Measurements from ENCODE around the gene FAM171A2.

The FAM171A2 gene

DNA sequence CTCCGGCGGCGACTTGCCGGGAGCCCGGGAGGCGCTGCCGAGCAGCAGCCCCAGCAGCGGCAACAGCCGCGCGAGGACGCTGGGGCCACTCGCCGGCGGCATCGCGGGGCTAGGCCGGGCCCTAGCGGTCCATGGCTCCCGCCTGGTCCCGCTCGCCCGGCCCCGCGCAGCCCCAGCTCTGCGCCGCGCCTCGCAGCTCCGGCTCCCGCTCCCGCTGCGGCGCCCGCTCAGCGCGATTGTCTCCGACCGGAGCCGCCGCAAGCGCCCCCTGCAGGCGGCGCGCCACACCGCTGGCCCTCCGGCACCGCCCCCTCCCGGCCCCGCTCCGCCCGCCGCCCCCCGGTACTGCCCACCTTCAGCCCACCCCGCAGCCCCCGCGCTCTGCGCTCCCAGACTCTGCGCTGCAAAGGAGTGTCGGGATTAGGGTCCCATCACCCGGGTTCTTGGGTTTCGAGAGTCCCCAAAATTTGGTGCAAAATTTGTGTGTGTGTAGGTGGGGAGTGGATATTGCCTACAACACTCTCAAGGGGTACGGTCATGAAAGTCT, at the start of gene FAM171A2:
Gene FAM171A2, minus strand, starts transcription at position 241 of the 547 bp plus-strand sequence. Its CDS starts 139 bp downstream, at position 102.
- TF ChIP-seq, protein P1, sequence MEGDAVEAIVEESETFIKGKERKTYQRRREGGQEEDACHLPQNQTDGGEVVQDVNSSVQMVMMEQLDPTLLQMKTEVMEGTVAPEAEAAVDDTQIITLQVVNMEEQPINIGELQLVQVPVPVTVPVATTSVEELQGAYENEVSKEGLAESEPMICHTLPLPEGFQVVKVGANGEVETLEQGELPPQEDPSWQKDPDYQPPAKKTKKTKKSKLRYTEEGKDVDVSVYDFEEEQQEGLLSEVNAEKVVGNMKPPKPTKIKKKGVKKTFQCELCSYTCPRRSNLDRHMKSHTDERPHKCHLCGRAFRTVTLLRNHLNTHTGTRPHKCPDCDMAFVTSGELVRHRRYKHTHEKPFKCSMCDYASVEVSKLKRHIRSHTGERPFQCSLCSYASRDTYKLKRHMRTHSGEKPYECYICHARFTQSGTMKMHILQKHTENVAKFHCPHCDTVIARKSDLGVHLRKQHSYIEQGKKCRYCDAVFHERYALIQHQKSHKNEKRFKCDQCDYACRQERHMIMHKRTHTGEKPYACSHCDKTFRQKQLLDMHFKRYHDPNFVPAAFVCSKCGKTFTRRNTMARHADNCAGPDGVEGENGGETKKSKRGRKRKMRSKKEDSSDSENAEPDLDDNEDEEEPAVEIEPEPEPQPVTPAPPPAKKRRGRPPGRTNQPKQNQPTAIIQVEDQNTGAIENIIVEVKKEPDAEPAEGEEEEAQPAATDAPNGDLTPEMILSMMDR (IDR thresholded peaks at IDR 0.05; ENCODE audit: unreplicated experiment in 3 of 3): peak; percentile 70 to 93 (median 70)
- Mint-ChIP-seq H3K36me3 (ENCODE audit: low read depth) (peaks cover 11% of the 10 kb centered on the region), H3K4me3 (peak within 1 kb of the TSS; percentile 90 to 95 (median 94)), H3K27me3 (ENCODE audit: low read depth) (peaks cover 17% of the 10 kb centered on the region), H3K27ac (peak within 1 kb of the TSS; percentile 85 to 92 (median 89)), H3K4me1 (peaks cover 38% of the 10 kb centered on the region), H3K9me3 (no peaks in the 10 kb centered on the region)

DNA sequence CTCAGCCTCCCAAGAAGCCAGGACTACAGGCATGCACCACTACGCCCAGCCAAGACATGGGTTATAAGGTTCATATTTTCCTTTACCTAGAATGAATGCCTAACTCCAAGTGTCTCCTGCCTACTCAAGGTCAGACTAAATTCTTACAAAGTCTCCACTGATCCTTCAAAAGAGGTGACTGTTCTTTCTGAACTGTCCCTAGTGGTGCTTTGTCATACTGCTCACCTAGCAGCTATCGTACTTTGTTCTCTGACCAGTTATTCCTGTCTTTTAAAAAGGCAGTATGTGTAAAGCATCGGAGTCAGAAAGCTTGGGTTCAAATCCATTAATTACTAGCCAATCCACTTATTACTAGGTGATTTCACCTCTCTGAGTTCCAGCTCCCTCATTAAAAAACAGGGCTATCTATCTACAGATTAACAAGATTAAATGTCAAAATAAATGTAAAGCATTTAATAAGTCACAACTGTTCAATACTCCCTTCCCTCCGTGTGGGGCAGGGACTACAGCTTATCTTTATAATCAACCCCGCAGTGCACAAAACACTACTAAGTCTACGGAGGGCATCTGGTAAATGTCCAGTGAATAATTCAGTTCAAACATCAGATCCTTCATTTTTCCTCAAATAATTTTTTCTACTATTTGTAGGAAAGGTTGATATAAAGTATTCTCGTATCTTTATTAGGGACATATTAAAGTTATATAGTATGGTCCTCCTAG, 45.8 kb upstream of the FAM171A2 start:
- TF ChIP-seq, protein P1 (IDR thresholded peaks at IDR 0.05; ENCODE audit: unreplicated experiment in 3 of 3): no peak

DNA sequence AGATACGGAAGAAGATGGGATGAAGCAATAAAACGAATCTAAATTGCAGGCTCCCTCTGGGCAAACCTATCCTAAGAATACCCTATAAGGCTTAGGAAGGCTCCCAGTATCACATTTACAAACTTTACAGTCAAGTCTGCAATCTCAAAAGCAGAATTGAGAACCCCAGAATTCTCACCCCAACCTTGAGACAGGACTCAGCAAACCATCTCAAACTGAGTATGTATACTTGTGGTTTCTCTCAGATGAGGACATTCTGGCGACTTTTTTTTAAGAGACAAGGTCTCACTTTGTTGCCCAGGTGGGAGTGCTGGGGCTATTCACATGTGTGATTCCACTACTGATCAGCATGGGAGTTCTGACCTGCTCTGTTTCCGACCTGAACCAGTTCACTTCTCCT, 45.1 kb upstream of the FAM171A2 start:
- Mint-ChIP-seq H3K9me3 (no peaks in the 10 kb centered on the region), H3K4me1 (no peaks in the 10 kb centered on the region), H3K36me3 (ENCODE audit: low read depth) (peaks cover 31% of the 10 kb centered on the region), H3K4me3 (no peak overlapping the region), H3K27me3 (ENCODE audit: low read depth) (no peaks in the 10 kb centered on the region), H3K27ac (no peak overlapping the region)
- TF ChIP-seq, protein P1 (IDR thresholded peaks at IDR 0.05; ENCODE audit: unreplicated experiment in 3 of 3): no peak

More for the DNA sequence above, 45.8 kb upstream of the FAM171A2 start:
- no peaks in the 10 kb centered on the region for H3K27me3 Mint-ChIP-seq (ENCODE audit: low read depth)
- peaks cover 28% of the 10 kb centered on the region for H3K36me3 Mint-ChIP-seq (ENCODE audit: low read depth)
- H3K27ac Mint-ChIP-seq: no peak overlapping the region
- no peaks in the 10 kb centered on the region for H3K4me1 Mint-ChIP-seq
- H3K9me3 Mint-ChIP-seq: no peaks in the 10 kb centered on the region
- H3K4me3 Mint-ChIP-seq: no peak overlapping the region

DNA sequence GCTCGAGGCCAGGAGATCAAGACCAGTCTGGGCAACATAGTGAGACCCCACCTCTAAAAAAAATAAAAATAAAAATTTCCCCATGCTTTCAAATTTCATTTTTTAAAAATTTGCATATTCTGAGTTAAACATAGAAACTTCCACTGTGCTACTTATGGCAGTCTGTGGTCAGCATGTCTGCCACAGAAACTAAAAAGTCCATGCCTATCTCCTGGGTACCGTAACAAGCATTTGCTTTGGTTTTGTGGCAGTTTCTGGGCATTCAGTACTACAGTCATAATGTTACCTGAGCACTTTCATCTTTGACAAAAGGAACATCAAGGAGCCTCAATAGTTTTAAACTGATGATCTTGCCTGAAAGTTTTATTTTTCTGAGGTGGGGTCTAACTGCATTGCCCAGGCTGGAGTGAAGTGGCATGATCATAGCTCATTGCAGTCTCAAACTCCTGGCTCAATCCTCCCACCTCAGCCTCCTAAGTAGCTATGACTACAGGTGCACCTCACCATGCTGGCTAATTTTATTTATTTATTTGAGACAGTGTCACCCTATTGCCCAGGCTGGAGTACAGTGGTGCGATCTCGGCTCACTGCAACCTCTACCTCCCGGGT, 39.0 kb upstream of the FAM171A2 start:
- Mint-ChIP-seq H3K27me3 (ENCODE audit: low read depth) (no peaks in the 10 kb centered on the region), H3K4me1 (no peaks in the 10 kb centered on the region), H3K4me3 (no peak overlapping the region), H3K27ac (no peak overlapping the region), H3K9me3 (no peaks in the 10 kb centered on the region), H3K36me3 (ENCODE audit: low read depth) (peaks cover 63% of the 10 kb centered on the region)
- TF ChIP-seq, protein P1 (IDR thresholded peaks at IDR 0.05; ENCODE audit: unreplicated experiment in 3 of 3): no peak

DNA sequence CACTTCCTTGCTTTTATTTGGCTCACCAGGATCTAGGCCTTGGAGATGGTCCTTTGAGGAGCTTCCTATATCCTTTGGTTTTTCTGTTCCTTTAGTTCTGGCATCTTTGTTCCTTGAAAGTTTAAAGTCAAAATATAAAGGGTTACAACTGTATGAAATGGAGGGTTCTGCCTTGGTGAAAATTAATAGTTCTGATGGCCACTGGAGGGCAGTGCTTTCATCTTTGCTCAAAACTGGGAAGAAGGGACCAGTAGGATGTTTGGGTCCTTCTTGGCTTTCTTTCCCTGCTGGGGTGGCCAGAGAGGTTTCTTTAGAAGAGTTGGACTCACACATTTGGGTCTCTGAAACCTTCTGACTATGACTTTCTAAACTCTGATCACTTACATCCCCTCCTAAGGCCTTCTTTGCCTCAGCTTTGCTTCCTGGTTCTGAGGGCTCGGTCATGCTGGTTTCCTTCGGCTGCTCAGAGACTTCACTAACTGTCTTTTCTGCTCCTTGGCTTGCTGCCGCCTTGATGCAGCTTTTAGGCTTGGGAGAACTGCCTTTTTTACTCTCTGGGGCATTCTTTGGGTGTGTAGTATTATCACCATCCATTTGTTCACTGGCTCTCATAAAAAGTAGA, 36.7 kb upstream of the FAM171A2 start:
- Mint-ChIP-seq H3K36me3 (ENCODE audit: low read depth) (peaks cover 70% of the 10 kb centered on the region), H3K27ac (no peak overlapping the region), H3K4me3 (no peak overlapping the region), H3K4me1 (no peaks in the 10 kb centered on the region), H3K27me3 (ENCODE audit: low read depth) (no peaks in the 10 kb centered on the region), H3K9me3 (no peaks in the 10 kb centered on the region)
- TF ChIP-seq, protein P1 (IDR thresholded peaks at IDR 0.05; ENCODE audit: unreplicated experiment in 3 of 3): peak; percentile 47 to 55 (median 50)
